H1 (cell line): ENCODE data around the gene MTX1. TPM values are rescaled to one million over a fixed set of nuclear protein-coding genes. Genes with fewer than 3 reads are reported as not detected.

Experiments
- CTCF ChIA-PET: fragments of 300-600 bp; sonication (Branson Sonifier 250); formaldehyde crosslinking; loops from one replicate; lab custom pipeline; 2021; ENCODE audit not compliant: partially characterized antibody; lab: Charles Lee
- POLR2A ChIA-PET: fragments of 300-600 bp; sonication (Branson Sonifier 250); formaldehyde crosslinking; loops from one replicate; lab custom pipeline; 2021; ENCODE audit warnings: inconsistent platforms; ENCODE audit not compliant: partially characterized antibody; lab: Charles Lee
- DNase-seq, 2 experiments: peaks; one replicate each; pipeline versions ENCODE4 v3.0.0 to v3.0.0-alpha.2; 2010 to 2022; ENCODE audit warnings: low spot score in 2 of 2, low read depth in 1 of 2, mixed read lengths in 1 of 2
- FAIRE-seq: peaks from 2 replicates; lab custom pipeline; 2011; peaks lifted over from hg19 to GRCh38; lab: Jason Lieb, UNC
- H2AFZ ChIP-seq: 2 replicates; pipeline ENCODE4 v1.8.1; 2012; ENCODE audit warnings: low read length, inconsistent platforms
- H2AK5ac ChIP-seq: 2 replicates; pipeline ENCODE4 v1.6.1; 2013; ENCODE audit warnings: low read depth, low read length
- H2BK120ac ChIP-seq: replicated peaks from 2 replicates; pipeline ENCODE3; 2013; ENCODE audit warnings: low read depth, low read length, inconsistent platforms
- H2BK12ac ChIP-seq: 2 replicates; pipeline ENCODE4 v1.6.1; 2013; ENCODE audit warnings: low read depth, low read length
- H2BK15ac ChIP-seq: 2 replicates; pipeline ENCODE4 v1.6.1; 2013; ENCODE audit warnings: low read length
- H2BK20ac ChIP-seq: 2 replicates; pipeline ENCODE4 v1.6.1; 2013; ENCODE audit warnings: low read length
- H2BK5ac ChIP-seq: 2 replicates; pipeline ENCODE4 v1.6.1; 2013; ENCODE audit warnings: low read depth, low read length
- H3K14ac ChIP-seq: 2 replicates; pipeline ENCODE4 v1.6.1; 2013; ENCODE audit warnings: inconsistent platforms; ENCODE audit not compliant: insufficient read length
- H3K18ac ChIP-seq: 2 replicates; pipeline ENCODE4 v1.6.1; 2013; ENCODE audit warnings: low read length; ENCODE audit errors: extremely low read depth
- H3K23ac ChIP-seq: 2 replicates; pipeline ENCODE4 v1.6.1; 2013; ENCODE audit warnings: inconsistent platforms; ENCODE audit not compliant: insufficient read length
- H3K23me2 ChIP-seq: 2 replicates; pipeline ENCODE4 v1.6.1; 2013; ENCODE audit warnings: low read depth, low read length
- H3K27ac ChIP-seq: 2 replicates; pipeline ENCODE4 v1.6.1; 2011; ENCODE audit warnings: low read depth, low read length, inconsistent platforms
- H3K27me3 ChIP-seq, 4 experiments: replicated peaks in 1 of 4; 1 replicate in 1 of 4; 2 replicates in 3 of 4; pipeline versions ENCODE4 v1.6.1 to v1.8.1; 2011 to 2013; ENCODE audit warnings: low read length in 3 of 4, mild to moderate bottlenecking in 3 of 4, inconsistent platforms in 2 of 4, mixed read lengths in 2 of 4, moderate library complexity in 1 of 4; ENCODE audit not compliant: control insufficient read depth in 3 of 4, insufficient read depth in 3 of 4; ENCODE audit errors: extremely low read depth in 1 of 4
- H3K36me3 ChIP-seq, 4 experiments: 2 replicates each; pipeline versions ENCODE4 v1.6.1 to v1.8.1; 2011 to 2013; ENCODE audit warnings: mild to moderate bottlenecking in 4 of 4, low read length in 3 of 4, moderate library complexity in 2 of 4, control low read depth in 1 of 4, inconsistent platforms in 1 of 4; ENCODE audit not compliant: insufficient read depth in 4 of 4, control insufficient read depth in 2 of 4
- H3K4ac ChIP-seq: replicated peaks from 2 replicates; pipeline ENCODE3; 2013; ENCODE audit warnings: low read length, low read depth, mixed read lengths, inconsistent platforms; ENCODE audit not compliant: insufficient read length
- H3K4me1 ChIP-seq, 4 experiments: replicated peaks in 1 of 4; 1 replicate in 1 of 4; 2 replicates in 3 of 4; pipeline versions ENCODE4 v1.6.1 to v1.8.1; 2011 to 2013; ENCODE audit warnings: low read length in 3 of 4, inconsistent platforms in 2 of 4, mixed read lengths in 1 of 4; ENCODE audit not compliant: insufficient read depth in 4 of 4, control insufficient read depth in 3 of 4
- H3K4me2 ChIP-seq, 2 experiments: 2 replicates each; pipeline versions ENCODE4 v1.6.1 to v1.8.1; 2011 to 2013; ENCODE audit warnings: low read depth in 2 of 2, low read length in 2 of 2, control low read depth in 1 of 2, inconsistent platforms in 1 of 2, mild to moderate bottlenecking in 1 of 2; ENCODE audit not compliant: insufficient read depth in 1 of 2
- H3K4me3 ChIP-seq, 4 experiments: fragments of 200-600, 300-600 bp in 1 of 4; sonication (generic), shearing (Covaris generic), sonication (Bioruptor Twin) in 1 of 4; 2 replicates each; pipeline versions ENCODE4 v1.5.1 to v1.8.1; 2011 to 2016; ENCODE audit warnings: low read length in 4 of 4, low read depth in 3 of 4, control low read depth in 2 of 4, inconsistent platforms in 2 of 4, mild to moderate bottlenecking in 2 of 4, mixed read lengths in 1 of 4, moderate library complexity in 1 of 4; ENCODE audit not compliant: insufficient read depth in 2 of 4; ENCODE audit errors: extremely low read depth in 1 of 4
- H3K56ac ChIP-seq: replicated peaks from 2 replicates; pipeline ENCODE3; 2013; ENCODE audit warnings: low read depth, mild to moderate bottlenecking, mixed read lengths, low read length, inconsistent platforms; ENCODE audit not compliant: insufficient read length
- H3K79me1 ChIP-seq: 2 replicates; pipeline ENCODE4 v1.6.1; 2013; ENCODE audit warnings: low read depth, low read length, control low read depth
- H3K79me2 ChIP-seq, 2 experiments: 2 replicates each; pipeline versions ENCODE4 v1.6.1 to v1.8.1; 2012 to 2013; ENCODE audit warnings: low read length in 2 of 2, mild to moderate bottlenecking in 2 of 2, inconsistent platforms in 1 of 2; ENCODE audit not compliant: insufficient read depth in 2 of 2, control insufficient read depth in 1 of 2
- H3K9ac ChIP-seq, 4 experiments: replicated peaks in 1 of 4; 1 replicate in 1 of 4; 2 replicates in 3 of 4; pipeline versions ENCODE4 v1.6.1 to v1.8.1; 2011 to 2013; ENCODE audit warnings: low read depth in 3 of 4, low read length in 3 of 4, control low read depth in 2 of 4, mild to moderate bottlenecking in 2 of 4, moderate library complexity in 2 of 4, inconsistent platforms in 1 of 4; ENCODE audit errors: extremely low read depth in 1 of 4
- H3K9me3 ChIP-seq, 2 experiments: 2 replicates each; pipeline versions ENCODE4 v1.6.1 to v1.8.1; 2012 to 2013; ENCODE audit warnings: mild to moderate bottlenecking in 2 of 2, moderate library complexity in 2 of 2, control low read depth in 1 of 2, inconsistent platforms in 1 of 2, low read depth in 1 of 2, low read length in 1 of 2, mixed read lengths in 1 of 2; ENCODE audit not compliant: insufficient read depth in 2 of 2
- H4K20me1 ChIP-seq, 2 experiments: replicated peaks in 1 of 2; 2 replicates each; pipeline versions ENCODE3 to v1.8.1; 2011 to 2013; ENCODE audit warnings: inconsistent platforms in 2 of 2, low read length in 2 of 2, mild to moderate bottlenecking in 1 of 2; ENCODE audit not compliant: insufficient read depth in 2 of 2, control insufficient read depth in 1 of 2
- H4K5ac ChIP-seq: 2 replicates; pipeline ENCODE4 v1.6.1; 2013; ENCODE audit warnings: low read length, low read depth, mixed read lengths, inconsistent platforms; ENCODE audit not compliant: insufficient read length
- H4K8ac ChIP-seq: 2 replicates; pipeline ENCODE4 v1.8.0; 2013; ENCODE audit warnings: mild to moderate bottlenecking, moderate library complexity, low read length, inconsistent platforms; ENCODE audit not compliant: insufficient read depth; ENCODE audit errors: extremely low read depth
- H4K91ac ChIP-seq: replicated peaks from 2 replicates; pipeline ENCODE3; 2013; ENCODE audit warnings: low read length, mixed read lengths, inconsistent platforms; ENCODE audit not compliant: insufficient read length
- BRCA1 ChIP-seq: IDR thresholded peaks from 2 replicates; pipeline ENCODE4 v1.6.1; 2012; ENCODE audit warnings: low read depth, low read length, improper control_type of control experiment
- CTCF ChIP-seq, 3 experiments: IDR thresholded peaks; 1 replicate in 2 of 3; 2 replicates in 1 of 3; pipeline versions ENCODE4 v1.5.1 to v1.6.1; 2011; ENCODE audit warnings: low read length in 3 of 3, mild to moderate bottlenecking in 3 of 3, inconsistent platforms in 2 of 3, low read depth in 1 of 3, moderate library complexity in 1 of 3; ENCODE audit not compliant: insufficient read depth in 1 of 3; ENCODE audit errors: control extremely low read depth in 1 of 3
- HDAC6 ChIP-seq: IDR thresholded peaks from one replicate; pipeline ENCODE4 v1.7.1; 2012; ENCODE audit warnings: low read depth, mild to moderate bottlenecking, inconsistent platforms, low read length, moderate library complexity
- JUN ChIP-seq: IDR thresholded peaks from 2 replicates; pipeline ENCODE4 v1.6.1; 2011; ENCODE audit warnings: low read depth, mild to moderate bottlenecking, improper control_type of control experiment, low read length
- SAP30 ChIP-seq: fragments of 300-600 bp; sonication (generic); IDR thresholded peaks from 2 replicates; pipeline ENCODE4 v1.7.1; 2012; ENCODE audit warnings: low read length, moderate library complexity, mild to moderate bottlenecking, inconsistent platforms; ENCODE audit not compliant: insufficient read depth, insufficient replicate concordance
- SP2 ChIP-seq: IDR thresholded peaks from 2 replicates; pipeline ENCODE4 v1.6.1; 2012; ENCODE audit warnings: mild to moderate bottlenecking, low read length, inconsistent platforms
- TAF1 ChIP-seq: IDR thresholded peaks from 2 replicates; pipeline ENCODE4 v1.6.1; 2011; ENCODE audit warnings: mild to moderate bottlenecking, low read depth, low read length
- TBP ChIP-seq: IDR thresholded peaks from 2 replicates; pipeline ENCODE4 v1.6.1; 2011; ENCODE audit warnings: low read depth, low read length, improper control_type of control experiment
- WGBS, 2 experiments: shearing (Covaris generic) in 1 of 2; methylation state at CpG; one replicate each; pipeline versions ENCODE4 v1.1.6 to v1.1.7; 2013 to 2015; ENCODE audit warnings: low lambda C conversion rate in 2 of 2, mixed read lengths in 2 of 2, inconsistent platforms in 1 of 2, low coverage in 1 of 2, missing lambda C conversion rate in 1 of 2; ENCODE audit not compliant: insufficient replicate concordance in 2 of 2, insufficient coverage in 1 of 2, insufficient read length in 1 of 2; ENCODE audit errors: extremely low coverage in 1 of 2, missing lambda C conversion rate in 1 of 2; 5-methylcytosine and 5-hydroxymethylcytosine counted together
- polyA plus RNA-seq, 7 experiments: library from polyadenylated mRNA; depleted of rRNA in 3 of 7; stranded (reverse) in 5 of 7; unstranded in 2 of 7; fragments of >200 nt in 5 of 7; fragments of 200-250 nt in 2 of 7; gene quantifications; 1 replicate in 5 of 7; 2 replicates in 1 of 7; 4 replicates in 1 of 7; pipeline versions ENCODE4 v1.2.1 to v1.2.3, GENCODE V29; 2011 to 2013; ENCODE audit warnings: missing spikeins in 2 of 7, mixed read lengths in 2 of 7
- total RNA-seq: library from RNA; stranded (reverse); fragmentation: NEBNext Ultra II Directional; extraction: Animal tissue kit (Norgen Biotek cat#: 25700); gene quantifications from 2 replicates; pipeline ENCODE4 v1.2.1, GENCODE V29; 2021

The MTX1 gene
- total and polyA plus RNA-seq, 2 of the 8 experiments (the other 6 are each of a cell fraction or from before 2014, with no cell fraction given): 47.9 to 131 TPM

- H4K91ac ChIP-seq: peak within 1 kb of the TSS; percentile 99
- peak within 1 kb of the TSS; percentile 53; the same call in 1 of the 2 replicates for H2BK12ac ChIP-seq
- peak within 1 kb of the TSS; percentile 98 for H3K18ac ChIP-seq
- no peaks in the 10 kb centered on the region for H3K27me3 ChIP-seq
- peaks cover 3 to 23% (median 8%) of the 10 kb centered on the region in 4 experiments; a peak in 6 of 7 replicates for H3K4me1 ChIP-seq
- no peaks in the 10 kb centered on the region for H3K9me3 ChIP-seq
- H3K4me2 ChIP-seq: peak within 1 kb of the TSS; percentile 37 to 90
- peaks cover 18 to 29% (median 22%) of the 10 kb centered on the region in 4 experiments for H3K36me3 ChIP-seq
- peak within 1 kb of the TSS; percentile 91 for H2BK120ac ChIP-seq
- peaks cover 0 to 16% of the 10 kb centered on the region in 2 experiments; a peak in 2 of 4 replicates for H3K79me2 ChIP-seq
- DNase-seq (peak in 1 of 2 experiments; percentile 84), FAIRE-seq (no peak)
- peak within 1 kb of the TSS; percentile 30; the same call in 1 of the 2 replicates for H2AFZ ChIP-seq
- peak within 1 kb of the TSS; percentile 98 for H3K4ac ChIP-seq
- peak within 1 kb of the TSS; percentile 8 to 66 (median 50); a peak in 6 of 7 replicates for H3K9ac ChIP-seq
- peak within 1 kb of the TSS; percentile 68 for H3K27ac ChIP-seq
- WGBS, 2 experiments: 1% methylated on average over 34 of the region's 38 CpGs; no CpG with 5 or more reads in 1 of the 2 experiments
- H4K5ac ChIP-seq: peak within 1 kb of the TSS; percentile 96
- peak within 1 kb of the TSS; percentile 13 for H3K14ac ChIP-seq
- H2BK5ac ChIP-seq: peak within 1 kb of the TSS; percentile 88
- peak within 1 kb of the TSS; percentile 91 for H4K8ac ChIP-seq
- ChIA-PET CTCF (interaction anchor here (0.7 to 12.4 kb wide), 30 partner anchors 12 to 557 kb away, joined by 3 to 215 read pairs (median 4); partner anchors contain the start of genes ADAM15, DPM3, EFNA1 and EFNA4), POLR2A (interaction anchor here (0.7 to 20.5 kb wide), 21 partner anchors 12 to 147 kb away, joined by 3 to 512 read pairs (median 4); partner anchors contain the start of genes CLK2, DPM3, EFNA4 and MTX1)
- H3K23ac ChIP-seq: no peak within 1 kb of the TSS
- H2BK20ac ChIP-seq: peak within 1 kb of the TSS; percentile 80
- peak within 1 kb of the TSS; percentile 84; the same call in 1 of the 2 replicates for H2BK15ac ChIP-seq
- H3K23me2 ChIP-seq: peaks cover 10% of the 10 kb centered on the region; the same call in 1 of the 2 replicates
- peak within 1 kb of the TSS; percentile 94 for H3K56ac ChIP-seq
- H4K20me1 ChIP-seq: peaks cover 5 to 8% of the 10 kb centered on the region in 2 experiments
- H2AK5ac ChIP-seq: peak within 1 kb of the TSS; percentile 3; the same call in 1 of the 2 replicates
- H3K4me3 ChIP-seq: peak within 1 kb of the TSS; percentile 70 to 95 (median 86)
- H3K79me1 ChIP-seq: no peaks in the 10 kb centered on the region; the same call in 1 of the 2 replicates
- TF ChIP-seq CTCF (IDR thresholded peaks at IDR 0.05; ENCODE audit: control extremely low read depth in 1 of 3, insufficient read depth in 1 of 3, low read depth in 1 of 3, low read length in 3 of 3) (no peak), SAP30 (no peak), SP2 (no peak), BRCA1 (no peak), TBP (peak; percentile 4; the same call in 1 of the 2 replicates), HDAC6 (no peak), TAF1 (no peak), JUN (no peak)
These were observed 34.8 kb upstream of the MTX1 start, which contains the start of gene TRIM46 for GRCh38 chr1:155173478-155174323. TRIM46 (plus strand) TSS chr1:155173849; CDS start chr1:155173967, 118 bp downstream.
